Sigmoid colon (tissue), 7 donors: ENCODE results near the gene SPEN. TPM values are rescaled to one million over a fixed set of nuclear protein-coding genes. Genes with fewer than 3 reads are reported as not detected.

Experiments used
- DNase-seq: peaks from one replicate; pipeline ENCODE4 v3.0.0-alpha.2; 2019
- H3K27ac ChIP-seq, 4 donors: fragments of 200-600 bp; sonication (generic); one replicate each; pipeline ENCODE4 v1.5.1; 2016 to 2019; ENCODE audit warnings: mild to moderate bottlenecking in 1 of 4
- H3K27me3 ChIP-seq, 3 donors: fragments of 200-600 bp; sonication (generic); one replicate each; pipeline ENCODE4 v1.5.1; 2019; ENCODE audit warnings: mild to moderate bottlenecking in 1 of 3
- H3K36me3 ChIP-seq, 4 donors: fragments of 200-600 bp; sonication (generic); one replicate each; pipeline ENCODE4 v1.5.1; 2016 to 2019
- H3K4me1 ChIP-seq, 4 donors: fragments of 200-600 bp; sonication (generic); one replicate each; pipeline ENCODE4 v1.5.1; 2017 to 2019
- H3K4me3 ChIP-seq, 4 donors: fragments of 200-600 bp; sonication (generic); one replicate each; pipeline ENCODE4 v1.5.1; 2017 to 2019; ENCODE audit warnings: mild to moderate bottlenecking in 2 of 4, moderate library complexity in 1 of 4
- H3K9me3 ChIP-seq, 4 donors: fragments of 200-600 bp in 3 of 4; sonication (generic) in 3 of 4; one replicate each; pipeline versions ENCODE4 v1.5.1 to v1.6.1; 2013 to 2019
- CTCF ChIP-seq, 4 experiments: fragments of 450-650 bp in 3 of 4; fragments of 200-600 bp in 1 of 4; IDR thresholded peaks; one replicate each; pipeline ENCODE4 v1.5.1; 2016 to 2019; ENCODE audit warnings: antibody characterized with exemption in 4 of 4, mild to moderate bottlenecking in 3 of 4, moderate library complexity in 2 of 4
- EP300 ChIP-seq, 4 donors: sonication (generic); formaldehyde crosslinking; IDR thresholded peaks; one replicate each; pipeline ENCODE4 v1.6.1; 2017; ENCODE audit warnings: antibody characterized with exemption in 4 of 4
- POLR2A ChIP-seq, 2 donors: fragments of 450-650 bp; IDR thresholded peaks; one replicate each; pipeline ENCODE4 v1.6.1; 2016; ENCODE audit warnings: antibody characterized with exemption in 2 of 2, mild to moderate bottlenecking in 2 of 2, moderate library complexity in 2 of 2
- POLR2AphosphoS5 ChIP-seq, 4 donors: sonication (generic); formaldehyde crosslinking; IDR thresholded peaks; one replicate each; pipeline ENCODE4 v1.6.1; 2017; ENCODE audit warnings: antibody characterized with exemption in 4 of 4
- WGBS, 2 donors: extraction: QIAGEN DNeasy Blood & Tissue Kit; methylation state at CpG; one replicate each; pipeline ENCODE4 v1.1.7; 2013; 5-methylcytosine and 5-hydroxymethylcytosine counted together
- intact Hi-C: fragments of 100-400 bp; cut with DNase I; formaldehyde crosslinking; loops from one replicate; pipeline ENCODE4 v1.15.1; 2023
- polyA plus RNA-seq, 3 donors: library from polyadenylated mRNA; stranded (reverse); fragments of 200-250 nt; gene quantifications; one replicate each; pipeline ENCODE4 v1.2.3, GENCODE V29; 2013
- total RNA-seq, 4 donors: library from RNA; depleted of rRNA; stranded (reverse); fragments of >200 nt; gene quantifications; one replicate each; pipeline ENCODE4 v1.1.0, GENCODE V29; 2016
- donor health status: healthy with polysubstance abuse.
- donor health status: Bipolar disorder and iron deficiency.
- donor health status: healthy.

SPEN gene
- total and polyA plus RNA-seq, 7 donors = 7.4 to 38.5 (median 20.7) TPM

GRCh38 chr1:15943992-15944307, 96.4 kb downstream of the SPEN start:
- Histone ChIP-seq H3K36me3 (peaks cover 33 to 92% (median 47%) of the 10 kb centered on the region in 4 donors), H3K27ac (no peak overlapping the region), H3K4me1 (peaks cover 0 to 23% (median 19%) of the 10 kb centered on the region in 4 donors), H3K27me3 (no peaks in the 10 kb centered on the region), H3K9me3 (no peaks in the 10 kb centered on the region), H3K4me3 (no peak overlapping the region)
- intact Hi-C loops = no loop called here
- no peak for DNase-seq
- 95 to 96% methylated on average over 22 of the region's 22 CpGs for WGBS, 2 donors
- no peak for TF ChIP-seq EP300 (IDR thresholded peaks at IDR 0.05)
- TF ChIP-seq CTCF (IDR thresholded peaks at IDR 0.05) = no peak
- no peak for TF ChIP-seq POLR2AphosphoS5 (IDR thresholded peaks at IDR 0.05)
- TF ChIP-seq POLR2A (IDR thresholded peaks at IDR 0.05) = no peak

- no peak for DNase-seq
- H3K4me3 ChIP-seq = no peak overlapping the region
- WGBS, 2 donors = 96% methylated on average over 55 of the region's 55 CpGs
- no peak overlapping the region for H3K27ac ChIP-seq
- no peaks in the 10 kb centered on the region for H3K27me3 ChIP-seq
- intact Hi-C loops = loop anchor here (5.0 kb wide), 1 partner anchor 47 kb away; no protein-coding TSS in a partner anchor
- H3K4me1 ChIP-seq = peaks cover 0 to 23% (median 19%) of the 10 kb centered on the region in 4 donors
- H3K36me3 ChIP-seq = peaks cover 33 to 87% (median 47%) of the 10 kb centered on the region in 4 donors
- no peaks in the 10 kb centered on the region for H3K9me3 ChIP-seq
- TF ChIP-seq EP300 (IDR thresholded peaks at IDR 0.05) (no peak), POLR2A (IDR thresholded peaks at IDR 0.05) (no peak), CTCF (IDR thresholded peaks at IDR 0.05) (no peak), POLR2AphosphoS5 (IDR thresholded peaks at IDR 0.05) (no peak)
These were observed 97.0 kb downstream of the SPEN start for GRCh38 chr1:15944308-15945010.

GRCh38 chr1:15945011-15945831, 97.7 kb downstream of the SPEN start:
- intact Hi-C loops = loop anchor here (5.0 kb wide), 1 partner anchor 48 kb away; no protein-coding TSS in a partner anchor
- WGBS, 2 donors = 93 to 94% methylated on average over 39 of the region's 39 CpGs
- TF ChIP-seq CTCF (IDR thresholded peaks at IDR 0.05) (no peak), EP300 (IDR thresholded peaks at IDR 0.05) (no peak)

GRCh38 chr1:15945832-15946448, 98.4 kb downstream of the SPEN start:
- Histone ChIP-seq H3K27me3 (no peaks in the 10 kb centered on the region), H3K4me1 (peaks cover 0 to 34% (median 29%) of the 10 kb centered on the region in 4 donors), H3K27ac (no peak overlapping the region), H3K36me3 (peaks cover 33 to 72% (median 43%) of the 10 kb centered on the region in 4 donors), H3K9me3 (no peaks in the 10 kb centered on the region), H3K4me3 (no peak overlapping the region)
- DNase-seq = no peak
- intact Hi-C loops = loop anchor here (5.0 kb wide), 1 partner anchor 49 kb away; no protein-coding TSS in a partner anchor
- no peak for TF ChIP-seq EP300 (IDR thresholded peaks at IDR 0.05)
- TF ChIP-seq POLR2A (IDR thresholded peaks at IDR 0.05) = no peak
- TF ChIP-seq POLR2AphosphoS5 (IDR thresholded peaks at IDR 0.05) = no peak
- no peak for TF ChIP-seq CTCF (IDR thresholded peaks at IDR 0.05)
- WGBS, 2 donors = 94 to 95% methylated on average over 17 of the region's 17 CpGs

More at GRCh38 chr1:15945011-15945831, 97.7 kb downstream of the SPEN start:
- no peak overlapping the region for H3K27ac ChIP-seq
- H3K4me1 ChIP-seq = peaks cover 0 to 27% (median 22%) of the 10 kb centered on the region in 4 donors
- no peaks in the 10 kb centered on the region for H3K27me3 ChIP-seq
- H3K4me3 ChIP-seq = no peak overlapping the region
- peaks cover 33 to 80% (median 47%) of the 10 kb centered on the region in 4 donors for H3K36me3 ChIP-seq
- no peak for DNase-seq
- H3K9me3 ChIP-seq = no peaks in the 10 kb centered on the region
